Mesothelial cell of epicardium (in vitro differentiated cells): ENCODE results near the gene SLC3A2. TPM values are rescaled to one million over a fixed set of nuclear protein-coding genes. Genes with fewer than 3 reads are reported as not detected.

Source experiments
- DNase-seq, 2 experiments: peaks; one replicate each; pipeline ENCODE4 v3.0.0; 2021; ENCODE audit warnings: low spot score in 2 of 2; ENCODE audit not compliant: unreplicated experiment in 2 of 2
- H3K27ac Mint-ChIP-seq: 2 replicates; pipeline ENCODE4 v1.8.0; 2021; ENCODE audit warnings: mixed read lengths
- H3K27me3 Mint-ChIP-seq: 2 replicates; pipeline ENCODE4 v1.8.0; 2021; ENCODE audit warnings: low read depth, mixed read lengths
- H3K36me3 Mint-ChIP-seq: 2 replicates; pipeline ENCODE4 v1.8.0; 2021; ENCODE audit warnings: mixed read lengths
- H3K4me1 Mint-ChIP-seq: 2 replicates; pipeline ENCODE4 v1.8.0; 2021; ENCODE audit warnings: mixed read lengths
- H3K4me3 Mint-ChIP-seq: 2 replicates; pipeline ENCODE4 v1.8.0; 2021; ENCODE audit warnings: mild to moderate bottlenecking, moderate library complexity, mixed read lengths
- H3K9me3 Mint-ChIP-seq: 2 replicates; pipeline ENCODE4 v1.8.0; 2021; ENCODE audit warnings: mixed read lengths
- CTCF ChIP-seq: fragments of 200-600 bp; sonication (generic); IDR thresholded peaks from one replicate; pipeline ENCODE4 v1.5.0; 2021; ENCODE audit warnings: antibody characterized with exemption; ENCODE audit not compliant: unreplicated experiment
- total RNA-seq: library from RNA; stranded (reverse); gene quantifications from 3 replicates; pipeline ENCODE4 v1.2.1, GENCODE V29; 2021

Gene SLC3A2
- total RNA-seq, 1 donor from 2014 or later = 208 TPM

GRCh38 chr11:62892077-62892922 is 11.6 kb downstream of the SLC3A2 start:
- peaks cover 17% of the 10 kb centered on the region for H3K36me3 Mint-ChIP-seq
- H3K27ac Mint-ChIP-seq = no peak overlapping the region
- H3K4me3 Mint-ChIP-seq = no peak overlapping the region
- no peak for DNase-seq
- no peak for TF ChIP-seq CTCF
- H3K9me3 Mint-ChIP-seq = no peaks in the 10 kb centered on the region
- no peaks in the 10 kb centered on the region for H3K27me3 Mint-ChIP-seq
- peaks cover 19% of the 10 kb centered on the region for H3K4me1 Mint-ChIP-seq

GRCh38 chr11:62895501-62895900 is 14.8 kb downstream of the SLC3A2 start:
- Mint-ChIP-seq H3K4me1 (peaks cover 6% of the 10 kb centered on the region), H3K36me3 (no peaks in the 10 kb centered on the region)

GRCh38 chr11:62896049-62896448 is 15.4 kb downstream of the SLC3A2 start:
- Mint-ChIP-seq H3K36me3 (no peaks in the 10 kb centered on the region), H3K27me3 (no peaks in the 10 kb centered on the region), H3K9me3 (no peaks in the 10 kb centered on the region), H3K4me1 (peaks cover 6% of the 10 kb centered on the region), H3K4me3 (no peak overlapping the region), H3K27ac (no peak overlapping the region)
- no peak for TF ChIP-seq CTCF
- DNase-seq = no peak

More at GRCh38 chr11:62895501-62895900, 14.8 kb downstream of the SLC3A2 start:
- no peak for DNase-seq
- Mint-ChIP-seq H3K27me3 (no peaks in the 10 kb centered on the region), H3K27ac (no peak overlapping the region), H3K9me3 (no peaks in the 10 kb centered on the region), H3K4me3 (no peak overlapping the region)
- TF ChIP-seq CTCF = no peak

GRCh38 chr11:62897311-62897710 is 16.6 kb downstream of the SLC3A2 start:
- no peak overlapping the region for H3K27ac Mint-ChIP-seq
- peaks cover 4% of the 10 kb centered on the region for H3K4me1 Mint-ChIP-seq

GRCh38 chr11:62898027-62898426 is 17.3 kb downstream of the SLC3A2 start:
- no peaks in the 10 kb centered on the region for H3K36me3 Mint-ChIP-seq
- DNase-seq = no peak
- no peaks in the 10 kb centered on the region for H3K9me3 Mint-ChIP-seq
- H3K27ac Mint-ChIP-seq = no peak overlapping the region
- H3K4me3 Mint-ChIP-seq = no peak overlapping the region
- no peak for TF ChIP-seq CTCF
- H3K27me3 Mint-ChIP-seq = no peaks in the 10 kb centered on the region
- H3K4me1 Mint-ChIP-seq = peaks cover 4% of the 10 kb centered on the region

More at GRCh38 chr11:62897311-62897710, 16.6 kb downstream of the SLC3A2 start:
- no peak for TF ChIP-seq CTCF
- no peak overlapping the region for H3K4me3 Mint-ChIP-seq
- no peaks in the 10 kb centered on the region for H3K27me3 Mint-ChIP-seq
- DNase-seq = no peak
- H3K9me3 Mint-ChIP-seq = no peaks in the 10 kb centered on the region
- no peaks in the 10 kb centered on the region for H3K36me3 Mint-ChIP-seq
